CD4-positive, alpha-beta T cell treated with Interleukin-21 for 1 hour (primary cell): ENCODE data around the gene GMDS.
"Not testable (repeated sequence)": the region's sequence is repeated elsewhere in the genome, so short reads cannot be mapped to it uniquely, and the experiment has no call there.

ENCODE experiments used
- DNase-seq: peaks from one replicate; pipeline ENCODE4 v3.0.0-alpha.2; 2020

The GMDS gene

GRCh38 chr6:1850840-1851157, 394.6 kb downstream of the GMDS start:
- no peak for DNase-seq

- DNase-seq = no peak
Observed at GRCh38 chr6:1850121-1850839, 395.1 kb downstream of the GMDS start.

GRCh38 chr6:1849691-1850090, 395.7 kb downstream of the GMDS start:
- DNase-seq = no peak

- DNase-seq = no peak
Observed at GRCh38 chr6:1848752-1849151, 396.7 kb downstream of the GMDS start.

- no peak for DNase-seq
Observed at GRCh38 chr6:1846611-1847010, 398.8 kb downstream of the GMDS start.

- not testable (repeated sequence) for DNase-seq
Observed at GRCh38 chr6:1845543-1845942, 399.9 kb downstream of the GMDS start.

- DNase-seq = no peak
Observed at GRCh38 chr6:1842334-1842733, 403.1 kb downstream of the GMDS start.

GRCh38 chr6:1841136-1841535, 404.3 kb downstream of the GMDS start:
- no peak for DNase-seq

- no peak for DNase-seq
Observed at GRCh38 chr6:1840491-1841121, 404.8 kb downstream of the GMDS start.

- no peak for DNase-seq
Observed at GRCh38 chr6:1839361-1839760, 406.0 kb downstream of the GMDS start.

- DNase-seq = no peak
Observed at GRCh38 chr6:1838604-1839213, 406.7 kb downstream of the GMDS start.

- DNase-seq = no peak
Observed at GRCh38 chr6:1837826-1838225, 407.6 kb downstream of the GMDS start.

GRCh38 chr6:1836690-1837089, 408.7 kb downstream of the GMDS start:
- DNase-seq = no peak

- DNase-seq = no peak
Observed at GRCh38 chr6:1834646-1835516, 410.5 kb downstream of the GMDS start.

- no peak for DNase-seq
Observed at GRCh38 chr6:1834207-1834606, 411.2 kb downstream of the GMDS start.

GRCh38 chr6:1832844-1833787, 412.3 kb downstream of the GMDS start:
- no peak for DNase-seq

GRCh38 chr6:1832358-1832757, 413.0 kb downstream of the GMDS start:
- DNase-seq = no peak

- no peak for DNase-seq
Observed at GRCh38 chr6:1827984-1828793, 417.2 kb downstream of the GMDS start.

GRCh38 chr6:1825926-1826325, 419.5 kb downstream of the GMDS start:
- no peak for DNase-seq

- DNase-seq = no peak
Observed at GRCh38 chr6:1825277-1825676, 420.1 kb downstream of the GMDS start.

GRCh38 chr6:1821513-1822183, 423.8 kb downstream of the GMDS start:
- DNase-seq = no peak
